ENCODE measurements around the gene H3-3A.

The H3-3A gene

DNA sequence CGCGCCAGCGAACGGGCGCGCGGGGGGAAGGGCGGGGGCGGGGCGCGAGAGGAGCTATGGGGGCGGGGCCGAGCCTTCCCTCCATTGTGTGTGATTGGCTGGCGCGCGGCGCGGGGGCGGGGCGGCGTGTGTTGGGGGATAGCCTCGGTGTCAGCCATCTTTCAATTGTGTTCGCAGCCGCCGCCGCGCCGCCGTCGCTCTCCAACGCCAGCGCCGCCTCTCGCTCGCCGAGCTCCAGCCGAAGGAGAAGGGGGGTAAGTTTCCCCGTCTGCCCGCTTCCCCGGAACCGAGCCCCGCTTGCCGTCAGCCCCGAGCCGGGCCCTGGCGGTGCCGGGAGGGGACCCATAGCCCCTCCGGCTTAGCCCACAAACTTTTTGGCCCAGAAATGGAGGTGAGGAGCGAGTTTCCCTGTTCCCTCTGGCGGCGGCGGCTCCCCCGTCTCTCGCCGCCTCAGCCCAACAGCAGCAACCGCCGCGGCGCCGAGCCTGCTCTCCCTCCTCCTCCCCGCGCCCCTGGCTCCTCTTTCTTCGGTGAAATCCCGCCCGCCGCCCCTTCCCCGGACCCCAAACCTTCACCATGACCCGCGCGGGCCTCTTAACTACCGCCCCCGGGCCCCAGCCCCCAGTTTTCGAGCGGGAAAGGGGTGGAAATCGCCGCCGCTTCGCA is at the start of gene H3-3A:
H3-3A (plus strand) TSS at position 159 of the 666 bp plus-strand sequence. CDS start 1,636 bp downstream, outside the sequence.
- H3K36me3 ChIP-seq (replicated peaks) = peaks cover 12% of the 10 kb centered on the region
- peak within 1 kb of the TSS; percentile 89 for H3K27ac ChIP-seq
- H3K27me3 ChIP-seq (replicated peaks) = no peaks in the 10 kb centered on the region
- peak within 1 kb of the TSS; percentile 85 for H3K4me3 ChIP-seq (ENCODE audit: low read depth, low read length)
- in situ Hi-C loops (cut with HindIII; ENCODE audit: low pct_ligation_motif_present, low sequenced_read_pairs) = no loop called here
- TF ChIP-seq, protein P1, sequence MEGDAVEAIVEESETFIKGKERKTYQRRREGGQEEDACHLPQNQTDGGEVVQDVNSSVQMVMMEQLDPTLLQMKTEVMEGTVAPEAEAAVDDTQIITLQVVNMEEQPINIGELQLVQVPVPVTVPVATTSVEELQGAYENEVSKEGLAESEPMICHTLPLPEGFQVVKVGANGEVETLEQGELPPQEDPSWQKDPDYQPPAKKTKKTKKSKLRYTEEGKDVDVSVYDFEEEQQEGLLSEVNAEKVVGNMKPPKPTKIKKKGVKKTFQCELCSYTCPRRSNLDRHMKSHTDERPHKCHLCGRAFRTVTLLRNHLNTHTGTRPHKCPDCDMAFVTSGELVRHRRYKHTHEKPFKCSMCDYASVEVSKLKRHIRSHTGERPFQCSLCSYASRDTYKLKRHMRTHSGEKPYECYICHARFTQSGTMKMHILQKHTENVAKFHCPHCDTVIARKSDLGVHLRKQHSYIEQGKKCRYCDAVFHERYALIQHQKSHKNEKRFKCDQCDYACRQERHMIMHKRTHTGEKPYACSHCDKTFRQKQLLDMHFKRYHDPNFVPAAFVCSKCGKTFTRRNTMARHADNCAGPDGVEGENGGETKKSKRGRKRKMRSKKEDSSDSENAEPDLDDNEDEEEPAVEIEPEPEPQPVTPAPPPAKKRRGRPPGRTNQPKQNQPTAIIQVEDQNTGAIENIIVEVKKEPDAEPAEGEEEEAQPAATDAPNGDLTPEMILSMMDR (IDR thresholded peaks at IDR 0.05; ENCODE audit: low read depth, low read length, missing control alignments) = no peak
- peak; percentile 94 for DNase-seq

DNA sequence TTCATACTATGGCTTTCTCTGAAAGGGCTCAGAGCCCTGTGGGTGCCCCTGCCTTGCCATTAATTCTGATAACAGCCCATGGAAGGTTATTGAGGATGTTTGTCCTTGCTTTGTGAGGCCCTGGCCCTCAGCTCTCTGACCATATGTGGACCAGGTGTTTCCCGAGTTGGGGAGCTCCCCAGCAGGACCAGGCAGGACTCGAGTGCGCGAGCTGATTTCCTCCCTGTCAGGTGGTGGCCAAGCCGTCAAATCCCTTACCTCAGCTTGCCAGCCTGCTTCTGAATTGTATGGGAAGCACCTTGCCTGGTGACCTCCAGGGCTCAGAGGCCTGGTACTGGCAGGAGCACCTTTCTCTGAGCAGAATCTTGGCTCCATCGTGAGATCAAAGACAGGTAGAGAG is 45.4 kb upstream of the H3-3A start:
- no peaks in the 10 kb centered on the region for H3K36me3 ChIP-seq (replicated peaks)
- no peak for DNase-seq
- H3K27ac ChIP-seq = no peak overlapping the region
- H3K27me3 ChIP-seq (replicated peaks) = no peaks in the 10 kb centered on the region
- TF ChIP-seq, protein P1 (IDR thresholded peaks at IDR 0.05; ENCODE audit: low read depth, low read length, missing control alignments) = no peak
- in situ Hi-C loops (cut with HindIII; ENCODE audit: low pct_ligation_motif_present, low sequenced_read_pairs) = no loop called here
- no peak overlapping the region for H3K4me3 ChIP-seq (ENCODE audit: low read depth, low read length)

DNA sequence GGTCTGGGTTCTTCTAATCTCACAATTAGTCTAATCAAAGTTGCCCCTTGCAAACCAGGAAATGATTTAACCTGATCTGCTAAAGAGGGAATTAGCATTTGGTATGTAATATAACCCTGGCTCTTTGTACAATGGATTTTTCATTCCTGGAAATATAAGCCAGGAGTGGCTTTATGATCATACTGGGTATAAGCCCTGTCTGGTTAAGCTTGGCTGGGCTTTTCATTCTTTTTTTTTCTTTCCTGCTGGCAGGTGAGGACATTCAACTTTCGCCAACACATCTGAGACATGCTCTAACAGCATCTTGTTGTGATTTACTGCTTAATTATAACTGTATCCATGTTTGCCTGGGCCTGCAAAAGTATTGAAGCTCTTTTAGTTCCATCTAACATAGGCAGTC is 42.9 kb upstream of the H3-3A start:
- no peak for DNase-seq
- H3K27me3 ChIP-seq (replicated peaks) = no peaks in the 10 kb centered on the region
- in situ Hi-C loops (cut with HindIII; ENCODE audit: low pct_ligation_motif_present, low sequenced_read_pairs) = no loop called here
- H3K4me3 ChIP-seq (ENCODE audit: low read depth, low read length) = no peak overlapping the region
- no peak overlapping the region for H3K27ac ChIP-seq
- TF ChIP-seq, protein P1 (IDR thresholded peaks at IDR 0.05; ENCODE audit: low read depth, low read length, missing control alignments) = no peak
- H3K36me3 ChIP-seq (replicated peaks) = no peaks in the 10 kb centered on the region

DNA sequence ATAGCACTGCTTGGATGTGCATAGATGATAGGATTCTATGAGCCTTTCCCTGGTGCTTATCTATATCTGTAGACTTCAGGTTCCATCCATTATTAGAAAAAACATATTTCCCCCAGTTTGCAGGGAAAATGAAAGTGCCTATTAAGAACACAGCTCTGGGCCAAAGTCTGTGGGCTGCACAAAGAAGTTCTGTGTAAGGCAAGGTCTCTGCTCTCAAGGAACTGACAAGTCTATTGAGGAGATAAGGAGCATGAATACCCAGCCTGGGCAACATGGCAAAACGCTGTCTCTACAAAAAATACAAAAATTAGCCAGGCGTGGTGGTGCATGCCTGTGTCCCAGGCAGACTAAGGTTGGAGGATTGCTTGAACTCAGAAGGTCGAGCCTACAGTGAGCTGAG is 41.1 kb upstream of the H3-3A start:
- Histone ChIP-seq H3K4me3 (ENCODE audit: low read depth, low read length) (no peak overlapping the region), H3K27ac (no peak overlapping the region), H3K36me3 (replicated peaks) (no peaks in the 10 kb centered on the region), H3K27me3 (replicated peaks) (no peaks in the 10 kb centered on the region)
- TF ChIP-seq, protein P1 (IDR thresholded peaks at IDR 0.05; ENCODE audit: low read depth, low read length, missing control alignments) = no peak
- no peak for DNase-seq
- in situ Hi-C loops (cut with HindIII; ENCODE audit: low pct_ligation_motif_present, low sequenced_read_pairs) = no loop called here

DNA sequence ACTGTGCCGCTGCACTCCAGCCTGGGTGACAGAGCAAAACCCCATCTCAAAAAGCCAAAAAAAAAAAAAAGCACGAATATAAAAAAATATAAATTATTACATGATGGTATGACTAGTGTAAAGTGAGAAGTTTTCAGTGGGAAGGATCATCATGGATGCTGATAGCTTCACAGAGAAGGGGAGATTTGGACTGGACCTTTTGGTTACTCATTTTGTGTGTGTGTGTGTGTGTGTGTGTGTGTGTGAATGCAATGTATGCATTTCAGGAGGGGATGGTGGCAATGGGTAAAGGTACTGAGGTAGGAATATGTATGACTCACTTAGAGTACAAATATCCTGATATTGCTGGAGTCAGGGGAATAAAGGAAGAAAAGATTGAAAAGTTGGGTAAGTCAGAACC is 40.7 kb upstream of the H3-3A start:
- no peak overlapping the region for H3K4me3 ChIP-seq (ENCODE audit: low read depth, low read length)
- no peaks in the 10 kb centered on the region for H3K36me3 ChIP-seq (replicated peaks)
- no peak overlapping the region for H3K27ac ChIP-seq
- in situ Hi-C loops (cut with HindIII; ENCODE audit: low pct_ligation_motif_present, low sequenced_read_pairs) = no loop called here
- no peaks in the 10 kb centered on the region for H3K27me3 ChIP-seq (replicated peaks)
- TF ChIP-seq, protein P1 (IDR thresholded peaks at IDR 0.05; ENCODE audit: low read depth, low read length, missing control alignments) = no peak
- no peak for DNase-seq

DNA sequence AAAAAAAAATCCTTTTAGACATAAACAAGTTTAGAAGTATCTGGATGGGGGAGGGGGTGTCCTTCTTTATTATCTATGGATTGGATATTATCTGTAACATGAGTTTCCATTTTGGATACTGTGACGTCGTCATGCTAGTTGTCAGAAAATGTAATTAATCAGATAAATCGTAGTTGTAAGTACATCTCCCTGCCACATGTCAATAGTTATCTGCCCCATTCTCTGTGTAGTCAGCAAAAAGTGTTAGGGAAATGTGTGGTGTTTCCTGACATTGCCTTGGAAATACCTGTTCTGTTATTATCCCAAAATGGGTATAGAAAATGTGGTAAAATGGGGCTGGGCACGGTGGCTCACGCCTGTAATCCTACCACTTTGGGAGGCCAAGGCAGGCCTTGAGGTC is 38.8 kb upstream of the H3-3A start:
- Histone ChIP-seq H3K27me3 (replicated peaks) (no peaks in the 10 kb centered on the region), H3K27ac (no peak overlapping the region), H3K4me3 (ENCODE audit: low read depth, low read length) (no peak overlapping the region), H3K36me3 (replicated peaks) (no peaks in the 10 kb centered on the region)
- no peak for DNase-seq
- TF ChIP-seq, protein P1 (IDR thresholded peaks at IDR 0.05; ENCODE audit: low read depth, low read length, missing control alignments) = no peak
- in situ Hi-C loops (cut with HindIII; ENCODE audit: low pct_ligation_motif_present, low sequenced_read_pairs) = no loop called here
